Right lobe of liver (tissue), 6 donors: Measurements from ENCODE around the gene CHAF1A. TPM values are rescaled to one million over a fixed set of nuclear protein-coding genes. Genes with fewer than 3 reads are reported as not detected.
A peak's percentile ranks its signal among the peaks of the same experiment; 100 is the strongest.

ENCODE experiments used
- ATAC-seq, 4 donors: fragments of 200-7000 bp; cut with Tn5 transposase; one replicate each; pipeline ENCODE4 v1.9.1; 2020; ENCODE audit warnings: mild to moderate bottlenecking in 4 of 4, moderate library complexity in 4 of 4
- DNase-seq, 3 donors: peaks; one replicate each; pipeline ENCODE4 v3.0.0-alpha.2; 2020
- H3K27ac ChIP-seq, 3 donors: fragments of 200-600 bp; one replicate each; pipeline ENCODE4 v1.8.0; 2022
- H3K27me3 ChIP-seq, 2 donors: fragments of 200-600 bp; one replicate each; pipeline ENCODE4 v1.8.0; 2022
- H3K36me3 ChIP-seq, 4 donors: fragments of 200-600 bp; sonication (generic) in 1 of 4; one replicate each; pipeline versions ENCODE4 v1.5.1 to v1.8.0; 2017 to 2022; ENCODE audit warnings: control low read depth in 1 of 4
- H3K4me1 ChIP-seq, 4 donors: fragments of 200-600 bp; sonication (generic) in 1 of 4; one replicate each; pipeline versions ENCODE4 v1.5.1 to v1.8.0; 2017 to 2022; ENCODE audit warnings: control low read depth in 1 of 4
- H3K4me3 ChIP-seq, 3 donors: fragments of 200-600 bp; one replicate each; pipeline ENCODE4 v1.8.0; 2022
- H3K9me3 ChIP-seq, 4 donors: fragments of 200-600 bp; sonication (generic) in 1 of 4; one replicate each; pipeline versions ENCODE4 v1.5.1 to v1.8.0; 2017 to 2022; ENCODE audit warnings: control low read depth in 1 of 4
- CTCF ChIP-seq, 4 donors: fragments of 200-600 bp in 3 of 4; fragments of 450-650 bp in 1 of 4; IDR thresholded peaks; one replicate each; pipeline versions ENCODE4 v1.5.1 to v1.8.0; 2016 to 2022; ENCODE audit warnings: antibody characterized with exemption in 4 of 4, mild to moderate bottlenecking in 2 of 4
- POLR2A ChIP-seq: fragments of 450-650 bp; IDR thresholded peaks from one replicate; pipeline ENCODE4 v1.6.1; 2017; ENCODE audit warnings: antibody characterized with exemption, mild to moderate bottlenecking
- WGBS: methylation state at CpG from one replicate; pipeline ENCODE4 v1.1.6; 2018; ENCODE audit warnings: low coverage, low lambda C conversion rate; ENCODE audit not compliant: insufficient coverage; ENCODE audit errors: missing lambda C conversion rate; 5-methylcytosine and 5-hydroxymethylcytosine counted together
- intact Hi-C, 2 donors: fragments of 100-400 bp; cut with DNase I; formaldehyde crosslinking; loops; one replicate each; pipeline versions ENCODE4 v1.11.2 to v1.14.1; 2022
- total RNA-seq, 6 experiments: library from RNA; depleted of rRNA in 2 of 6; stranded (reverse); fragments of >200 nt in 2 of 6; fragmentation: NEBNext Ultra II Directional in 3 of 6; extraction: Animal tissue kit (Norgen Biotek cat#: 25700) in 3 of 6; gene quantifications; one replicate each; pipeline versions ENCODE4 v1.1.0 to v1.2.4, GENCODE V29; 2016 to 2023
- donor health status: DM: no; HTN: yes; CAD: no.
- donor health status: DM: no; HTN: no; CAD: no.
- donor health status: DM: no; HTN: no; CAD: no.
- donor health status: DM: no; HTN: yes; CAD: no.
- donor health status: DM: no; HTN: yes; CAD: no.

The CHAF1A gene
- total RNA-seq, 6 experiments from 2014 or later, result 3.1 to 9.2 (median 3.5) TPM

GRCh38 chr19:4437103-4437502 lies 34.7 kb downstream of the CHAF1A start:
- no peak for TF ChIP-seq POLR2A
- TF ChIP-seq CTCF (IDR thresholded peaks at IDR 0.05), result no peak
- no CpG with 5 or more reads among the region's 10 CpGs for WGBS
- no peak overlapping the region for H3K4me3 ChIP-seq

GRCh38 chr19:4439243-4439642 lies 36.8 kb downstream of the CHAF1A start:
- TF ChIP-seq POLR2A (no peak), CTCF (IDR thresholded peaks at IDR 0.05) (no peak)
- H3K9me3 ChIP-seq, result no peaks in the 10 kb centered on the region
- DNase-seq (no peak), ATAC-seq (no peak)
- 92% methylated on average over 11 of the region's 12 CpGs for WGBS
- no peak overlapping the region for H3K4me3 ChIP-seq
- H3K4me1 ChIP-seq, result no peaks in the 10 kb centered on the region
- no peaks in the 10 kb centered on the region for H3K27me3 ChIP-seq
- H3K36me3 ChIP-seq, result no peaks in the 10 kb centered on the region
- intact Hi-C loops, result no loop called here
- no peak overlapping the region for H3K27ac ChIP-seq

More at GRCh38 chr19:4437103-4437502, 34.7 kb downstream of the CHAF1A start:
- intact Hi-C loops, result no loop called here
- no peak for ATAC-seq
- Histone ChIP-seq H3K27me3 (no peaks in the 10 kb centered on the region), H3K36me3 (no peaks in the 10 kb centered on the region), H3K27ac (no peak overlapping the region), H3K9me3 (no peaks in the 10 kb centered on the region), H3K4me1 (no peaks in the 10 kb centered on the region)
- no peak for DNase-seq

GRCh38 chr19:4441994-4442818 lies 39.8 kb downstream of the CHAF1A start:
- no peak for TF ChIP-seq CTCF (IDR thresholded peaks at IDR 0.05)
- TF ChIP-seq POLR2A, result no peak
- peak in 1 of 4 donors; percentile 8 for ATAC-seq
- Histone ChIP-seq H3K4me1 (no peaks in the 10 kb centered on the region), H3K9me3 (no peaks in the 10 kb centered on the region), H3K27me3 (no peaks in the 10 kb centered on the region), H3K4me3 (no peak overlapping the region), H3K36me3 (peaks cover 9 to 27% (median 20%) of the 10 kb centered on the region in 4 donors), H3K27ac (no peak overlapping the region)
- intact Hi-C loops, result no loop called here
- no peak for DNase-seq
- 75% methylated on average over 9 of the region's 22 CpGs for WGBS

GRCh38 chr19:4442819-4443146 lies 40.3 kb downstream of the CHAF1A start:
- no CpG with 5 or more reads among the region's 10 CpGs for WGBS
- peaks cover 9 to 33% (median 24%) of the 10 kb centered on the region in 4 donors for H3K36me3 ChIP-seq

More at GRCh38 chr19:4442819-4443146, 40.3 kb downstream of the CHAF1A start:
- Histone ChIP-seq H3K27ac (no peak overlapping the region), H3K27me3 (no peaks in the 10 kb centered on the region), H3K4me3 (no peak overlapping the region), H3K4me1 (no peaks in the 10 kb centered on the region), H3K9me3 (no peaks in the 10 kb centered on the region)
- ATAC-seq, result no peak
- intact Hi-C loops, result no loop called here
- DNase-seq, result no peak
- TF ChIP-seq CTCF (IDR thresholded peaks at IDR 0.05), result no peak
- TF ChIP-seq POLR2A, result no peak
